Activated naive CD4-positive, alpha-beta T cell treated with anti-CD3 and anti-CD28 coated beads, Interleukin-2, amount 10 ng/mL, durations not matched to agents 7 days and 5 days (primary cell): ENCODE measurements around the gene CCDC66.
"Not testable (repeated sequence)": the region's sequence is repeated elsewhere in the genome, so short reads cannot be mapped to it uniquely, and the experiment has no call there.

ENCODE experiments used
- CTCF ChIA-PET: fragments of 350-600 bp; sonication (Branson Sonifier 250); formaldehyde crosslinking; loops from one replicate; lab custom pipeline; 2021; ENCODE audit warnings: antibody characterized with exemption; lab: Charles Lee
- DNase-seq: peaks from one replicate; pipeline ENCODE4 v3.0.0-alpha.2; 2020
- H3K27ac Mint-ChIP-seq: one replicate; pipeline ENCODE4 v1.8.0; 2021; ENCODE audit warnings: mild to moderate bottlenecking, moderate library complexity, mixed read lengths
- H3K27me3 Mint-ChIP-seq: one replicate; pipeline ENCODE4 v1.8.0; 2021; ENCODE audit warnings: mild to moderate bottlenecking, mixed read lengths
- H3K36me3 Mint-ChIP-seq: one replicate; pipeline ENCODE4 v1.8.0; 2021; ENCODE audit warnings: mixed read lengths
- H3K4me1 Mint-ChIP-seq: one replicate; pipeline ENCODE4 v1.8.0; 2021; ENCODE audit warnings: mixed read lengths
- H3K4me3 Mint-ChIP-seq: one replicate; pipeline ENCODE4 v1.8.0; 2021; ENCODE audit warnings: mild to moderate bottlenecking, moderate library complexity, mixed read lengths
- H3K9me3 Mint-ChIP-seq: one replicate; pipeline ENCODE4 v1.8.0; 2021; ENCODE audit warnings: mixed read lengths

The CCDC66 gene

DNA sequence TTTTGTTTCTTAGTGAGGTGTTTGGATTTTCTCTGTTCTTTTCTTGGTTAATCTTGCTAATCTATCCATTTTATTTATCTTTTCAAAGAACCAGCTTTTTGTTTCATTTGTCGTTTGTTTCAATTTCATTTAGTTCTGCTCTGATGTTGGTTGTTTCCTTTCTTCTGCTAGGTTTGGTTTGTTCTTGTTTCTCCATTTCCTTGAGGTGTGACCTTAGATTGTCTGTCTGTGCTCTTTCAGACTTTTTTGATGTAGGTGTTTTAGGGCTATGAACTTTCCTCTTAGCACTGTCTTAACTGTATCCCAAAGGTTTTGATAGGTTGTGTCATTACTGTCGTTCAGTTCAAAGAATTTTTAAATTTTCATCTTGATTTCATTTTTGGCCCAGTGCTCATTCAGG lies 51.5 kb downstream of the CCDC66 start:
- H3K9me3 Mint-ChIP-seq, result peaks cover 54% of the 10 kb centered on the region
- CTCF ChIA-PET, H3K27me3 Mint-ChIP-seq, DNase-seq: not testable (repeated sequence)
- peak overlapping the region; percentile 5 for H3K4me3 Mint-ChIP-seq
- peak overlapping the region; percentile 91 for H3K27ac Mint-ChIP-seq
- peaks cover 96% of the 10 kb centered on the region for H3K36me3 Mint-ChIP-seq
- H3K4me1 Mint-ChIP-seq, result peaks cover 67% of the 10 kb centered on the region

DNA sequence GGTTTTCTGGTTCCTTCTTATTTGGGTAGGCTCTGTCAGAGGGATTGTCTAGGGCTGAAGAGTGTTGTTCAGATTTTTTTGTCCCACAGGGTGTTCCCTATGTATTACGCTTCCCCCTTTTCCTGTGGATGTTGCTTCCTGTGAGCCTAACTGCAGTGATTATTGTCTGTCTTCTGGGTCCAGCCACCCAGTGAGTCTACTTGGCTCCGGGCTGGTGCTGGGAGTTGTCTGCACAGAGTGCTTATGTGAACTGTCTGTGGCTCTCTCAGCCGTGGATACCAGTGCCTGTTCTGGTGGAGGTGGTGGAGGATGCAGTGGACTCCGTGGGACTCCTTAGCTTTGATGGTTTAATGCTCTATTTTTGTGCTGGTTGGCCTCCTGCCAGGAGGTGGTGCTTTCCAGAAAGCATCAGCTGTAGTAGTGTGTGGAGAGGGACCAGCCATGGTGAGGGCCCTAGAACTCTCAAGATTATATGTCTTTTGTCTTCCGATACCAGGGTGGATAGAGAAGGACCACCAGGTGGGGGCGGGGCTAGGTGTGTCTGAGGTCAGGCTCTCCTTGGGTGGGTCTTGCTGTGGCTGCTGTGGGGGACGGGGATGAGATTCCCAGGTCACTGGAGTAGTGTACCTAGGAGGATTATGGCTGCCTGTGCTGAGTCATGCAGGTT lies 53.8 kb downstream of the CCDC66 start:
- peaks cover 83% of the 10 kb centered on the region for H3K36me3 Mint-ChIP-seq
- H3K27ac Mint-ChIP-seq, result no peak overlapping the region
- H3K4me1 Mint-ChIP-seq, result peaks cover 70% of the 10 kb centered on the region
- CTCF ChIA-PET, result no interaction called here
- no peak overlapping the region for H3K4me3 Mint-ChIP-seq
- DNase-seq, result no peak
- H3K27me3 Mint-ChIP-seq, result no peaks in the 10 kb centered on the region
- H3K9me3 Mint-ChIP-seq, result peaks cover 41% of the 10 kb centered on the region

DNA sequence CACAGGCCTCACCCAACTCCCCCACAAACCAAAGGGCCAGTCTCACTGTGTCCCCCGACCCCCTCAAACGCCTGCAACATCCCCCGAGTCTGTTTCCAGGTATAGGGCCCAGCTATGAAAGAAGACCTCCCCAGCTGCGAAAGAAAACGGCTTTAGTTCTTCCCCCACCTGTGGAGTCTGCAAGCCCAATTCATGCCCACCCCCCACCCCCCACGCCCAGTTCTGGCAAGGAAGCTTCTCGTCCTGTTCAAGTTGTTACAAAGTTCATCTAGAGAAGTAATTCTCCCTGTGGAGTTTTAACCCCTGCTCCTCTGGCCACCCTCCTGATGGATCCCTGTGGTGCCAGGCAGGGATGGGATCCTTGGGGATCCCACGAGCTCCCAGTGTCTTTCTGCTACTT lies 54.4 kb downstream of the CCDC66 start:
- no peaks in the 10 kb centered on the region for H3K27me3 Mint-ChIP-seq
- H3K9me3 Mint-ChIP-seq, result peaks cover 41% of the 10 kb centered on the region
- DNase-seq, result no peak
- H3K36me3 Mint-ChIP-seq, result peaks cover 80% of the 10 kb centered on the region
- H3K4me1 Mint-ChIP-seq, result peaks cover 70% of the 10 kb centered on the region
- H3K4me3 Mint-ChIP-seq, result no peak overlapping the region
- no peak overlapping the region for H3K27ac Mint-ChIP-seq
- CTCF ChIA-PET, result no interaction called here

DNA sequence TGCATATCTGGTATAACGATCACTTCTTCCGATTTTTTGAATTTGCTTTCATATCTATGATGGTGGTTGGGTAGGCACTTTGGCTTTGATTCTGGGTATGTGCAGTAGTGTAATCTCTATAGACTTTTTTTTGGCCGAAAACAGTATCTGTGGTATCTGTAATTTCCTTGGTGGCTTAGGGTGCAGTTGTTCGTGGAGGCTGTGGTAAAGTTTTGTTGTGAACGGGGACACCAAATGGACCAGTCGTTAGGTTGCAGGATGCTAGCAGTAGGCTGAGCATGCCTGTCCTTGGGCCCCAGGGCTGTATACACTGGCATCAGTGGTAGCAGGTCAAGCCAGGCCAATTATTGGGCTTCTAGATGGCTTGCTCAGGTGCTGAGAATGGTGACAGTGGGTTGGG lies 55.2 kb downstream of the CCDC66 start:
- H3K27me3 Mint-ChIP-seq, result no peaks in the 10 kb centered on the region
- H3K9me3 Mint-ChIP-seq, result peaks cover 34% of the 10 kb centered on the region
- no peak for DNase-seq
- peaks cover 79% of the 10 kb centered on the region for H3K36me3 Mint-ChIP-seq
- peak overlapping the region; percentile 70 for H3K27ac Mint-ChIP-seq
- no peak overlapping the region for H3K4me3 Mint-ChIP-seq
- CTCF ChIA-PET, result no interaction called here
- H3K4me1 Mint-ChIP-seq, result peaks cover 68% of the 10 kb centered on the region

DNA sequence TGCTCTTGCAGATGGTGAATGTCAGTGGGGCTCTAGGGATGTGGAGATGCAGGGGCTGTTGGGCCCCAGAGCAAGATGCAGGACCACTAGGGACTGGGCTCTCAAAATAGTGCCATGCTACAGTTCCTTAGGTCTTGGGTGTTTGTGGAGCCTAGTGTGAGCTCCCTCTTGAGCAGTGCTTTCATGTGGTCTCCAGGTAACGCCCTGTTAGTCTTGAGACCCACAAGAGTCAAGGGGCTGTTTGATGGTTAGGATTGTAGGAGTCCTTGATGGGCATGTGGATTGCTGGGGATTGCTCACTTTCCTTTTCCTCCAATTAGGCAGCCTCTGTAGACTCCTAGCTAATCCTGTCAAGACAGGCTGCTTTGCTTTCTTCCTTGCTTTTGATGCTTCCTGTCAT lies 56.0 kb downstream of the CCDC66 start:
- peak overlapping the region; percentile 70 for H3K27ac Mint-ChIP-seq
- H3K9me3 Mint-ChIP-seq, result peaks cover 31% of the 10 kb centered on the region
- DNase-seq, result peak; percentile 36
- peaks cover 77% of the 10 kb centered on the region for H3K36me3 Mint-ChIP-seq
- CTCF ChIA-PET, result no interaction called here
- H3K27me3 Mint-ChIP-seq, result no peaks in the 10 kb centered on the region
- peaks cover 62% of the 10 kb centered on the region for H3K4me1 Mint-ChIP-seq
- no peak overlapping the region for H3K4me3 Mint-ChIP-seq

DNA sequence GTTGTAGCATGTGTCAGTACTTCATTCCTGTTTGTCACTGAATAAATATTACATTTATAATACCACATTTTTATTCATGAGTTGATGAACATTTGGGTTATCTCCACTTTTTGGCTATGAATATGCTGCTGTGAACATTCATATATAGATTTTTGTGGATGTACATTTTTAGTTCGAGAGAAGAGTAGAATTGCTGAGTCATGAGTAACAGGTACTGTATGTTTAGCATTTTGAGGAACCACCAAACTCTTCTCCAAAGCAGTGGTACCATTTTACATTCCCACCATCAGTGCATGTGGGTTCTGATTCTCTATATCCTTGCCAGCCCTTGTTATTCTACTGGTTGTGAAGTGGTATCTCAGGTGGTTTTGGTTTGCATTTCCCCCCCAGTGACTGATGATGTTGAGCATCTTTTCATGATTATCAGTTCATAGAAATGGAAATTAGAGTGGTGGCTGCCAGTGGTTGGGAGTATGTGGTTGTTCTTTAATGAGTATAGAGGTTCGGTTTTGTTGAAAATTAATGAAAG lies 59.6 kb downstream of the CCDC66 start:
- DNase-seq, result no peak
- Mint-ChIP-seq H3K4me1 (peaks cover 28% of the 10 kb centered on the region), H3K27me3 (no peaks in the 10 kb centered on the region), H3K9me3 (peaks cover 5% of the 10 kb centered on the region), H3K4me3 (no peak overlapping the region), H3K27ac (no peak overlapping the region), H3K36me3 (peaks cover 69% of the 10 kb centered on the region)
- CTCF ChIA-PET, result no interaction called here

DNA sequence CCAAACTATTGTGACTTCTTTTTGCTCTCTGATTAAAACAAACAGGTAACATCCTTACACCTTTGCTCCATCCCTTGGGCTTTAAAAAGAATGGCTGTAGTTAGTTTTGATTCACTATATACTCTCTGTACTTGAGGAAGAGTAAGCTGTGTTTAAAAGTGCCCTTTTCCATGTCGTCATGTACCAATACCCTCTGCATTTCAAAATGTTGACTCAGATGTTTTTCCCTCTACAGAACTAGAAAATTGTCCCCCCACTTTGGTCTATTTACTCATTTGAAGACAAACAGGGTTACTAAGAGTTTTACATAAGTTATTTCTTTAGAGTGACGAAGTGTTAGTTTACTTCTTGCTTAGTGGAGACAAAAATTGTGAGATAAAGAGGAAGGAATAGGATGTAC lies 63.4 kb downstream of the CCDC66 start:
- Mint-ChIP-seq H3K36me3 (peaks cover 69% of the 10 kb centered on the region), H3K27me3 (no peaks in the 10 kb centered on the region), H3K9me3 (no peaks in the 10 kb centered on the region), H3K27ac (no peak overlapping the region), H3K4me3 (no peak overlapping the region), H3K4me1 (peaks cover 5% of the 10 kb centered on the region)
- CTCF ChIA-PET, result interaction anchor here (0.7 kb wide), 1 partner anchor 52 kb away, joined by 3 read pairs; no protein-coding TSS in a partner anchor
- no peak for DNase-seq

DNA sequence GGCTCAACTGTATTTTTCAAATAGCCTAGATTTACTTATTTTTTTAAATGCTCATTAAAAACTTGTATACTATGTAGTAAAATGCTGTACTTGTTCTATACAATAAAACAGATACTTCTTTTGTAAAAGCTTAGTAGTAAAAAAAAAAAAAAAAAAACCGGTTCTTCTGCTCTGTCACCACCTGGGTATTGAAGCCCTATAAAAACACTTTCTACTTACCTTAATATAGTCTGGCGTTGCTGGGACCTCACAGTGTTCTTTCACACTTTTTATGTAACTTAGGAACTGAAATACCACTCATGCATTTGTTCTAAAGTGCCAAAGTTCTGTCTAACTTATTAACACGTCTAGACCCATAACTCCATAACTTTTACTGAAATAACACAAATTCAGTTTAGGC lies 64.7 kb downstream of the CCDC66 start:
- DNase-seq, result no peak
- H3K36me3 Mint-ChIP-seq, result peaks cover 66% of the 10 kb centered on the region
- H3K4me3 Mint-ChIP-seq, result no peak overlapping the region
- H3K4me1 Mint-ChIP-seq, result peaks cover 3% of the 10 kb centered on the region
- CTCF ChIA-PET, result interaction anchor here (0.7 kb wide), 1 partner anchor 55 kb away, joined by 3 read pairs; no protein-coding TSS in a partner anchor
- no peaks in the 10 kb centered on the region for H3K27me3 Mint-ChIP-seq
- H3K9me3 Mint-ChIP-seq, result no peaks in the 10 kb centered on the region
- H3K27ac Mint-ChIP-seq, result no peak overlapping the region

DNA sequence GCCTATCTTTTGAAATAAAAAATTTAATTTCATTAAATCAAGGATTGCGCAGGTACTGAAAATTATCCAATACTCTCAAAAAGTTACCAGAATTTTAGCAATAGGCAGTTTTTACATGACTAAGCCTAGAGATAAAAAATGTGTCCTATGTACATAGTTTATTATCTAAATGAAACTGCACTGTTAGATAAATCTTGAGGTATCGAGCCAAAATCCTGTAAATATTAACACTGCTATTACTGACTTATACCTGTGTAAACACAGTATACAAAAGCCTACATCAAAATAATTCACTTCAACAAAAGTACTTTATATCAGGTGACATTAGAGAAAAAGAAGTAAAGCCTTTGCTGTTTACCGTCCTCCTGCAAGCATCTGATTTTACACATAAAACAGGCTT lies 65.4 kb downstream of the CCDC66 start:
- no peak overlapping the region for H3K27ac Mint-ChIP-seq
- DNase-seq, result no peak
- peaks cover 2% of the 10 kb centered on the region for H3K4me1 Mint-ChIP-seq
- H3K4me3 Mint-ChIP-seq, result no peak overlapping the region
- H3K9me3 Mint-ChIP-seq, result no peaks in the 10 kb centered on the region
- no peaks in the 10 kb centered on the region for H3K27me3 Mint-ChIP-seq
- CTCF ChIA-PET, result interaction anchor here (0.7 kb wide), 1 partner anchor 54 kb away, joined by 3 read pairs; no protein-coding TSS in a partner anchor
- peaks cover 67% of the 10 kb centered on the region for H3K36me3 Mint-ChIP-seq

DNA sequence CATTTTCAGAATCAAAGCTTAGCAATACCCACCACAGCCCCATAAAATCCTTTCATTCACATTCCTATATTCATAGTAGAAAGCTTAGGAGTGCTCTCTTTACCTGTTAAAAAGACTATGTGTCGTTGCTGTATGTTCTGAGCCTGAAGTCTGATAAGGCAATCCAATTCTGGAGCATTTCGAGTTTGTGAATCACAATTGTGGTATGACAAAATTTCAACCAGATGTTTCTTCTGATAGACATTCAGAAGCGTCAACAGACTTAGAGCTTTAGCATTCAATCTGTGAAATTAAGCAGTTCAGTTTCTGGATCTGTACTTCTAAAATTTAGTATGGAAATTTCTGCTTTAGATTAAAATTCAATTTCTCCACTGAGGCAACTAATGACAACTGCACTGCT lies 67.8 kb downstream of the CCDC66 start:
- Mint-ChIP-seq H3K27me3 (no peaks in the 10 kb centered on the region), H3K36me3 (peaks cover 61% of the 10 kb centered on the region), H3K9me3 (no peaks in the 10 kb centered on the region), H3K4me3 (no peak overlapping the region), H3K4me1 (no peaks in the 10 kb centered on the region), H3K27ac (no peak overlapping the region)
- CTCF ChIA-PET, result no interaction called here
- DNase-seq, result no peak

DNA sequence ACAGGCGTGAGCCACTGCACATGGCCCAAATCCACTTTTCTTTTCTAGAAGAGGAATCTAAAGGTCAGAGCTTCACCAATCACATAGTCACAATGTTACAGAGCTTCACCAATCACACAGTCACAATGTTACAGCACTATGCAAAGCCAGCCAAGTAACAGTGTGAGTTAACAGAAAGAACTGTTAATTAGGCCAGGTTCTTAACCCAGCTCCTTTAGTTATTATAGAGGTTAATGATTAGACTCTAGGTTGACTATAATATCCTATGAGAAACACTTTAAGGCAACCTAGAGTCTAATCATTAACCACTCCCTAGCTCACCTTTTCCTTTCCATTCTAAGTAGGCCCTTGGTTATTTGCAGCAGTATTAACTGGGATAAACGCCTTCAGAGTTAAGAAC lies 72.1 kb downstream of the CCDC66 start:
- Mint-ChIP-seq H3K36me3 (peaks cover 44% of the 10 kb centered on the region), H3K27me3 (no peaks in the 10 kb centered on the region), H3K4me1 (no peaks in the 10 kb centered on the region), H3K27ac (peak overlapping the region; percentile 30), H3K9me3 (no peaks in the 10 kb centered on the region), H3K4me3 (no peak overlapping the region)
- CTCF ChIA-PET, result interaction anchor here (1.2 kb wide), 1 partner anchor 171 kb away, joined by 3 read pairs; no protein-coding TSS in a partner anchor
- DNase-seq, result no peak

DNA sequence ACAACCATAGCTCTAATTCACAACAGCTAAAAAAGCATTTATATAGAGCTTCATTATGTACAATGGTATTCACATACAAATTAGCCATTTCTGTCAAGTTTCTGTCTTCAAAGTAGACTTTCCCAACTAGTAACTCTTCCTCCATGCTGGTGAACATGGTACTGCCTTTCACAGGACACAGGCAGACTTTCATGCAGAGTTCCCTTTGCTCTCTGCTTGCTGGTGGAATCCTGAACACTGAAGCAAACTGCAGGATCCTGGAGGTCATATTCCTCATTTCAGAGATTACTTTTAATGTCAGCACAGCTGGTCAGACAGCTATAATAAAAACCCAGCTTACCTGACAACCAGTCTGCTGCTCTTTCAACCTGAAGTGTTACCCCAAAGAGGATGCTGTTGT lies 72.5 kb downstream of the CCDC66 start:
- Mint-ChIP-seq H3K9me3 (no peaks in the 10 kb centered on the region), H3K27ac (no peak overlapping the region), H3K27me3 (no peaks in the 10 kb centered on the region), H3K4me3 (no peak overlapping the region), H3K36me3 (peaks cover 40% of the 10 kb centered on the region), H3K4me1 (no peaks in the 10 kb centered on the region)
- CTCF ChIA-PET, result interaction anchor here (0.9 to 1.2 kb wide), 2 partner anchors 73 to 170 kb away, joined by 3 read pairs; partner anchors contain the start of gene CCDC66
- DNase-seq, result no peak

DNA sequence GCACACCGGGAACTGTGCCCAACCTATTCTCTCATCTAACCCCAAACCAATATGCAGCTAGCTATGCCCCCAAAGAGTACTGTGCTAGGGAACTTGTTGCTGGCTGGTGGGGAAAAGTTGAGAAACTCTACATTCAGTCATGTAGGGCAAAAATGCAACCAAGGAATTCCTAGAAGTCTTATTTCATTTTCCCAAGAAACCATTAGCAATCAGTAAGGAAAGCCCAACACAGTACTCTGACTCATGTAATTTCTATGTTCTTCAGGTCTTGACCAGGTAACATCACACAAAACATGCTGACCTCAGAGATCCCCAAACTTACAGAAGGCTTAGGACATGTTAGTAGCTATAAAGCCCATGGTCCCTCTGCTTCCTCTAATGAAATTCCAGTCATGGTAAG lies 74.0 kb downstream of the CCDC66 start:
- CTCF ChIA-PET, result no interaction called here
- DNase-seq, result no peak
- Mint-ChIP-seq H3K4me3 (no peak overlapping the region), H3K9me3 (no peaks in the 10 kb centered on the region), H3K27me3 (no peaks in the 10 kb centered on the region), H3K27ac (peak overlapping the region; percentile 11), H3K36me3 (peaks cover 40% of the 10 kb centered on the region), H3K4me1 (no peaks in the 10 kb centered on the region)

DNA sequence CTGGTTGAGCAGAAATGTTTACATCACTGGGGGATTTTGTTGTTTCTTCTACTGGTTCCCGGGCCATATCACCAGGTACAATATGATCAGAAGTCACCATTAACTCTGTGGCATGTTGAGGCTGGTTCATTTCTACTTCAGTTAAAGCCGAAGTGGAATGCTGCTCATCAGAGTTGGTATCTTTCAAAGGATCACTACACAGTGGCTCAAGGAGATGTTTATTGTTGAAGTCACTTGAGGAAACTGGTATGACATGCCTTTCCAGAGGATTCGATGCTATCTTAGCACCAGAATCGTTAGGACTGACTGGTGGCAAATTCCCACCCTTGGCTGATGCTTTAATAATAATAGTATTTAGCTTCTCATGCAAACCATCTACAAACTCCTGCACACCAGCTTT lies 76.2 kb downstream of the CCDC66 start:
- Mint-ChIP-seq H3K27me3 (no peaks in the 10 kb centered on the region), H3K27ac (no peak overlapping the region)

More for the DNA sequence above, 76.2 kb downstream of the CCDC66 start:
- no peak for DNase-seq
- H3K9me3 Mint-ChIP-seq, result no peaks in the 10 kb centered on the region
- H3K4me1 Mint-ChIP-seq, result no peaks in the 10 kb centered on the region
- no peak overlapping the region for H3K4me3 Mint-ChIP-seq
- CTCF ChIA-PET, result no interaction called here
- H3K36me3 Mint-ChIP-seq, result peaks cover 35% of the 10 kb centered on the region
